Calu3 (cell line): ENCODE results near the gene SEPHS2. TPM values are rescaled to one million over a fixed set of nuclear protein-coding genes. Genes with fewer than 3 reads are reported as not detected.

ENCODE experiments used
- BruUV-seq: library from RNA; stranded (reverse); fragments of 400-500 nt; replicated peaks from 2 replicates; lab custom pipeline; 2021; lab: Mats Ljungman, UMichigan
- CTCF ChIA-PET: fragments of 300-600 bp; sonication (Branson Sonifier 250); formaldehyde crosslinking; loops from one replicate; lab custom pipeline; 2022; ENCODE audit warnings: antibody characterized with exemption; lab: Charles Lee
- DNase-seq: peaks from one replicate; pipeline ENCODE4 v3.0.0; 2022
- H3K27ac Mint-ChIP-seq: one replicate; pipeline ENCODE4 v1.8.0; 2022; ENCODE audit warnings: mixed read lengths; ENCODE audit not compliant: unreplicated experiment
- H3K27me3 Mint-ChIP-seq: one replicate; pipeline ENCODE4 v1.8.0; 2022; ENCODE audit warnings: mixed read lengths; ENCODE audit not compliant: unreplicated experiment
- H3K36me3 Mint-ChIP-seq: one replicate; pipeline ENCODE4 v1.8.0; 2022; ENCODE audit warnings: mild to moderate bottlenecking, moderate library complexity, mixed read lengths; ENCODE audit not compliant: insufficient read depth, unreplicated experiment
- H3K4me1 Mint-ChIP-seq: one replicate; pipeline ENCODE4 v1.8.0; 2022; ENCODE audit warnings: mild to moderate bottlenecking, low read depth, mixed read lengths; ENCODE audit not compliant: unreplicated experiment
- H3K4me3 Mint-ChIP-seq: one replicate; pipeline ENCODE4 v1.8.0; 2022; ENCODE audit warnings: mild to moderate bottlenecking, low read depth, moderate library complexity, mixed read lengths; ENCODE audit not compliant: unreplicated experiment
- H3K9me3 Mint-ChIP-seq: one replicate; pipeline ENCODE4 v1.8.0; 2022; ENCODE audit warnings: low read depth, mixed read lengths; ENCODE audit not compliant: unreplicated experiment
- intact Hi-C: fragments of 100-400 bp; cut with micrococcal nuclease; formaldehyde crosslinking; loops from one replicate; pipeline ENCODE4 v1.10.0; 2022; ENCODE audit not compliant: unreplicated experiment
- total RNA-seq: library from RNA; stranded (reverse); gene quantifications from 2 replicates; pipeline ENCODE4 v1.2.3, GENCODE V29; 2022
- TF ChIP-seq, protein P1 (sequence below): fragments of 200-600 bp; IDR thresholded peaks from one replicate; pipeline ENCODE4 v1.8.0; 2022; ENCODE audit warnings: antibody characterized with exemption; ENCODE audit not compliant: unreplicated experiment

The SEPHS2 gene
- total RNA-seq, 1 experiment from 2014 or later: 85.0 TPM

DNA sequence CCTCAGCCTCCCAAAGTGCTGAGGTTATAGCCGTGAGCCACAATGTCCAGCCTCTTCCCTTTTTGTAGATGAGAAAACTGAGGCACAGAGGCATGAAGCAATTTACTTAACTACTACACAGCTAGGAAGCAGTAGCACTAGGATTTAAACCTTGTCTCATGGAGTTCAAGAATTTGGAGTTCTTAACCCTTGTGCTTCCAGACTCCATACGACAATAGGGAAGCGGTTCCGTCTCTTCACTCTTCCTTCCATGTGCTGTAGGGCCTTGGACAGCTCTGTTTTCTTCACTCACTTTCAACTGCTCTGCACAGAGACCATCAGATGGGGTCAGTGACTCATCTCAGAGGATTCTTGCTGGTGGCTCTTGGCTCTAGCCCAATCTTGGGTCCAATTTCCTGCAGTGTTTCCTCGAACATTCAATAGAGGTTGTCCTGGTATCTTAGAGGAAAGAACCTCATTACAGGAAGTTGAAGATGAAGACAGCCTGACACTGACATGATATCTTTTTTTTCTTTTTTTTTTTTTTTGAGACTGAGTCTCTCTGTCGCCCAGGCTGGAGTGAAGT, 46.2 kb upstream of the SEPHS2 start:
- H3K27me3 Mint-ChIP-seq: peaks cover 16% of the 10 kb centered on the region
- intact Hi-C loops: no loop called here
- peaks cover 24% of the 10 kb centered on the region for H3K4me1 Mint-ChIP-seq
- no peak overlapping the region for H3K4me3 Mint-ChIP-seq
- H3K27ac Mint-ChIP-seq: no peak overlapping the region
- BruUV-seq: no TSS peak
- CTCF ChIA-PET: interaction anchor here (1.1 kb wide), 1 partner anchor 10 kb away, joined by 3 read pairs; no protein-coding TSS in a partner anchor
- TF ChIP-seq, protein P1, sequence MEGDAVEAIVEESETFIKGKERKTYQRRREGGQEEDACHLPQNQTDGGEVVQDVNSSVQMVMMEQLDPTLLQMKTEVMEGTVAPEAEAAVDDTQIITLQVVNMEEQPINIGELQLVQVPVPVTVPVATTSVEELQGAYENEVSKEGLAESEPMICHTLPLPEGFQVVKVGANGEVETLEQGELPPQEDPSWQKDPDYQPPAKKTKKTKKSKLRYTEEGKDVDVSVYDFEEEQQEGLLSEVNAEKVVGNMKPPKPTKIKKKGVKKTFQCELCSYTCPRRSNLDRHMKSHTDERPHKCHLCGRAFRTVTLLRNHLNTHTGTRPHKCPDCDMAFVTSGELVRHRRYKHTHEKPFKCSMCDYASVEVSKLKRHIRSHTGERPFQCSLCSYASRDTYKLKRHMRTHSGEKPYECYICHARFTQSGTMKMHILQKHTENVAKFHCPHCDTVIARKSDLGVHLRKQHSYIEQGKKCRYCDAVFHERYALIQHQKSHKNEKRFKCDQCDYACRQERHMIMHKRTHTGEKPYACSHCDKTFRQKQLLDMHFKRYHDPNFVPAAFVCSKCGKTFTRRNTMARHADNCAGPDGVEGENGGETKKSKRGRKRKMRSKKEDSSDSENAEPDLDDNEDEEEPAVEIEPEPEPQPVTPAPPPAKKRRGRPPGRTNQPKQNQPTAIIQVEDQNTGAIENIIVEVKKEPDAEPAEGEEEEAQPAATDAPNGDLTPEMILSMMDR: no peak
- no peaks in the 10 kb centered on the region for H3K9me3 Mint-ChIP-seq
- H3K36me3 Mint-ChIP-seq: no peaks in the 10 kb centered on the region
- peak; percentile 50 for DNase-seq

DNA sequence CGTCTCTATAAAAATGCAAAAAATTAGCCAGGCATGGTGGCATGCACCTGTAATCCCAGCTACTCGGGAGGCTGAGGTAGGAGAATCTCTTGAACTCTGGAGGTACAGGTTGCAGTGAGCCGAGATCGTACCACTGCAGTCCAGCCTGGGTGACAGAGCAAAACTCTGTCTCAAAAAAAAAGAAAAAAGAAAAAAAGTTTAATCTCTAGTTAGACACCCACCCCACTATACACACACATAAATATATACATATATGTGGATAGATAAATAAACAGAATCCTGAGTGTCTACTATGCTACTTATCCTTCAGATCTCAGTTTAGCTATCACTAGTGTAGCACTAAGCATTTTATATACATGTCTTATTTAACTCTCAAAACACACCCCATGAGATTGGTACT, 45.6 kb upstream of the SEPHS2 start:
- no peak overlapping the region for H3K27ac Mint-ChIP-seq
- intact Hi-C loops: no loop called here
- H3K4me1 Mint-ChIP-seq: peaks cover 24% of the 10 kb centered on the region
- H3K36me3 Mint-ChIP-seq: no peaks in the 10 kb centered on the region
- TF ChIP-seq, protein P1: no peak
- CTCF ChIA-PET: interaction anchor here (0.7 to 1.0 kb wide), 3 partner anchors 20 to 124 kb away, joined by 3 read pairs; no protein-coding TSS in a partner anchor
- H3K27me3 Mint-ChIP-seq: peaks cover 16% of the 10 kb centered on the region
- DNase-seq: no peak
- no peaks in the 10 kb centered on the region for H3K9me3 Mint-ChIP-seq
- BruUV-seq: no TSS peak
- no peak overlapping the region for H3K4me3 Mint-ChIP-seq

DNA sequence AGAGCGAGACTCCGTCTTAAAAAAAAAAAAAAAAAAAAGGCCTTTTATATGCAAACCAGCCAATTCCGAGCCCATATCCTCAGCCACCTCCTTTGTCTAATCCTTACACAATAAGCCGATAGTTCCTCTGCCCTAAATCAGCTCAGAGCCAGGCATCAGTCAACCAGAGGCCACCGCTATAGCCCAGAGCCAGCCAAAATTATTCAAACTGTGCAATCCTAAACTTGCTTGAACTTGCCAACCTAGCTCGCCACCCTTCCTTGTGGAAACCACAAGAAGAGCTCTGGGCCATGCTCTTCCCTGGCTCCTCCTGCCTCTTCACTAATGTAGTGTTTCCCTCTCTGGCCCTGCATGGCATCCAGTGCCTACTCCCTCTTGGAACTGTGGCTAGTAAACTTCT, 44.5 kb upstream of the SEPHS2 start:
- CTCF ChIA-PET: interaction anchor here (0.7 kb wide), 1 partner anchor 44 kb away, joined by 6 read pairs; the partner anchor contains the start of gene ZNF747

DNA sequence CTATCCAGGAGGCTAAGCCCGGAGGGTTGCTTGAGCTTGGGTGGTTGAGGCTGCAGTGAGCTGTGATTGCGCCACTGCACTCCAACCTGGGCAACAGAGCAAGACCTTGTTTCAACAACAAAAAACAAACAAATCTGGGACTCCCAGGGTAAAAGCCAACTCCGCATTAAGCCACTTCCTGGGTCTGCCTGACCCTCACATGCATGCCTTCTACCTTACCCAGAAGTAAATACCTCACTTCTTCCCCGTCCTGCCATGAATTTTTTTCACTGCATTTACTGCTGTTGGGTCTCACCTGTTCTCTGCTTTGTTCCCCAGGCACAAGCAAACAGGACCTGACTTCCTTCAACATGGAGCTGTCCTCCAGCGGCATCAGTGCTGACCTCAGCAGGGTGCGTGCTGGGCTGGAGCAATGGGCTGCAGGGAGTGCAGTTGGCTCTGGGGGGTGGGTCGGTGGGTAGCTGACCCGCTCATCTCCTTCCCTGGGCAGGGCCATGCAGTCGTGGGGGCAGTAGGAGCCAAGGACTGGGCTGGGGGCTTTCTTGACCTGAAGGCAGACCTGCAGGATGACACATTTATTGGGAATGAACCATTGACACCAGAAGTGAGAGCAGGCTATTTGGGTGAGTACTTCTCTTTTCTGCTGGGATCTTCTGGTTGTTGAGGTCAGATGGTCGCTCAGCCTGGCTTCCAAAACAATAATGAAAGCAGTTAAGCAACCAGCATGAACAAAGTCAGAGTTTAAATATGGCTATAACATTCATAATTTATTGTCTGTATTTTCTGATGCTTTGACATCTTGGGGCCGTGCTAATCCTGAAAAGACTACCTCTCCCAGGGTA, 43.3 kb upstream of the SEPHS2 start:
- CTCF ChIA-PET: no interaction called here
- peaks cover 24% of the 10 kb centered on the region for H3K4me1 Mint-ChIP-seq
- H3K36me3 Mint-ChIP-seq: no peaks in the 10 kb centered on the region
- H3K27me3 Mint-ChIP-seq: peaks cover 5% of the 10 kb centered on the region
- intact Hi-C loops: no loop called here
- no peak overlapping the region for H3K27ac Mint-ChIP-seq
- H3K4me3 Mint-ChIP-seq: no peak overlapping the region
- TF ChIP-seq, protein P1: no peak
- no peak for DNase-seq
- no TSS peak for BruUV-seq
- H3K9me3 Mint-ChIP-seq: no peaks in the 10 kb centered on the region

More for the DNA sequence above, 44.5 kb upstream of the SEPHS2 start:
- TF ChIP-seq, protein P1: no peak
- peaks cover 16% of the 10 kb centered on the region for H3K27me3 Mint-ChIP-seq
- intact Hi-C loops: no loop called here
- H3K4me1 Mint-ChIP-seq: peaks cover 24% of the 10 kb centered on the region
- BruUV-seq: no TSS peak
- H3K4me3 Mint-ChIP-seq: no peak overlapping the region
- DNase-seq: no peak
- H3K27ac Mint-ChIP-seq: no peak overlapping the region
- no peaks in the 10 kb centered on the region for H3K9me3 Mint-ChIP-seq
- no peaks in the 10 kb centered on the region for H3K36me3 Mint-ChIP-seq
